Body of pancreas (tissue), 4 donors: ENCODE data around the gene CSF1R.

Experiments
- CTCF ChIP-seq, 7 experiments: fragments of 450-650 bp in 4 of 7; fragments of 200-600 bp in 3 of 7; sonication (generic) in 3 of 7; IDR thresholded peaks; one replicate each; pipeline ENCODE4 v1.5.1; 2016 to 2019; ENCODE audit warnings: antibody characterized with exemption in 7 of 7
- POLR2A ChIP-seq, 3 donors: fragments of 450-650 bp; IDR thresholded peaks; one replicate each; pipeline ENCODE4 v1.6.1; 2016; ENCODE audit warnings: antibody characterized with exemption in 3 of 3, mild to moderate bottlenecking in 2 of 3

- TF ChIP-seq CTCF (IDR thresholded peaks at IDR 0.05) (no peak), POLR2A (IDR thresholded peaks at IDR 0.05) (no peak)
Observed at GRCh38 chr5:150082374-150082773, 4.0 kb downstream of the CSF1R start.
